ENCODE results near the gene FCRL2.

DNA sequence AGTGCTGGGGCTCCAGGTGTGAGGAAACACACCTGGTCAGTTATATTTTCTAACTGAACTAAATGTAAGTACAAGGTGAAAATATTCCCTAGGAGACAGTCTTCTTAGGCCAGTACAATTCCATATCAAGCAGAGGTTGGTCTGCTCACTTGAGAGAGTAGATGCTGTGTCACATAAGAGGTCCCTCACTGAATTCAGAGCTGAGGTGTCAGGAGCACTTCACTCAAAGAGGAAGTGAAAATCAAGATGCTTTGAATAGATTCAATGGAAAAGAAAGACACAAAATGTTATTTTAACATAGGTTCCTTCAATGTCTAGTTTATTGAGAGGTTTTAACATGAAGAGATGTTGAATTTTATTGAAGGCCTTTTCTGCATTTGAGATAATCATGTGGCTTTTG lies 72.1 kb downstream of the FCRL2 start:
- TF ChIP-seq POLR2A (IDR thresholded peaks at IDR 0.05) (no peak), POLR2AphosphoS5 (IDR thresholded peaks at IDR 0.05) (no peak)
- TF ChIP-seq, protein P1, sequence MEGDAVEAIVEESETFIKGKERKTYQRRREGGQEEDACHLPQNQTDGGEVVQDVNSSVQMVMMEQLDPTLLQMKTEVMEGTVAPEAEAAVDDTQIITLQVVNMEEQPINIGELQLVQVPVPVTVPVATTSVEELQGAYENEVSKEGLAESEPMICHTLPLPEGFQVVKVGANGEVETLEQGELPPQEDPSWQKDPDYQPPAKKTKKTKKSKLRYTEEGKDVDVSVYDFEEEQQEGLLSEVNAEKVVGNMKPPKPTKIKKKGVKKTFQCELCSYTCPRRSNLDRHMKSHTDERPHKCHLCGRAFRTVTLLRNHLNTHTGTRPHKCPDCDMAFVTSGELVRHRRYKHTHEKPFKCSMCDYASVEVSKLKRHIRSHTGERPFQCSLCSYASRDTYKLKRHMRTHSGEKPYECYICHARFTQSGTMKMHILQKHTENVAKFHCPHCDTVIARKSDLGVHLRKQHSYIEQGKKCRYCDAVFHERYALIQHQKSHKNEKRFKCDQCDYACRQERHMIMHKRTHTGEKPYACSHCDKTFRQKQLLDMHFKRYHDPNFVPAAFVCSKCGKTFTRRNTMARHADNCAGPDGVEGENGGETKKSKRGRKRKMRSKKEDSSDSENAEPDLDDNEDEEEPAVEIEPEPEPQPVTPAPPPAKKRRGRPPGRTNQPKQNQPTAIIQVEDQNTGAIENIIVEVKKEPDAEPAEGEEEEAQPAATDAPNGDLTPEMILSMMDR (IDR thresholded peaks at IDR 0.05): no peak
